Effector CD8-positive, alpha-beta T cell (primary cell): ENCODE data around the gene CCND2.
"Not testable (repeated sequence)": the region's sequence is repeated elsewhere in the genome, so short reads cannot be mapped to it uniquely, and the experiment has no call there.

Experiments
- DNase-seq: peaks from one replicate; lab custom pipeline; 2025; lab: John Stamatoyannopoulos, UW
- total RNA-seq, 4 experiments: gene quantifications; one replicate each; lab custom pipeline; 2026; lab: John Stamatoyannopoulos, UW

Gene CCND2
- total RNA-seq, result 279 to 1,146 (median 820) reads per million in 4 experiments

GRCh38 chr12:4273652-4274395, at the start of gene CCND2:
TSS of gene CCND2 (plus strand) at chr12:4273762. CDS start at chr12:4274041, 279 bp downstream.
- peak; percentile 54 for DNase-seq

- DNase-seq, result no peak
Observed at GRCh38 chr12:4224206-4224889, 49.2 kb upstream of the CCND2 start.

GRCh38 chr12:4225571-4225970, 48.0 kb upstream of the CCND2 start:
- no peak for DNase-seq

- no peak for DNase-seq
Observed at GRCh38 chr12:4227046-4227445, 46.5 kb upstream of the CCND2 start.

- DNase-seq, result no peak
Observed at GRCh38 chr12:4228122-4228580, 45.4 kb upstream of the CCND2 start.

GRCh38 chr12:4230526-4230925, 43.0 kb upstream of the CCND2 start:
- no peak for DNase-seq

GRCh38 chr12:4238577-4238976, 35.0 kb upstream of the CCND2 start:
- no peak for DNase-seq

- no peak for DNase-seq
Observed at GRCh38 chr12:4239746-4240145, 33.8 kb upstream of the CCND2 start.

GRCh38 chr12:4240161-4240783, 33.3 kb upstream of the CCND2 start:
- DNase-seq, result no peak

GRCh38 chr12:4240981-4241380, 32.6 kb upstream of the CCND2 start:
- no peak for DNase-seq

GRCh38 chr12:4241592-4241991, 32.0 kb upstream of the CCND2 start:
- no peak for DNase-seq

- no peak for DNase-seq
Observed at GRCh38 chr12:4242595-4242994, 31.0 kb upstream of the CCND2 start.

- no peak for DNase-seq
Observed at GRCh38 chr12:4243091-4243490, 30.5 kb upstream of the CCND2 start.

- not testable (repeated sequence) for DNase-seq
Observed at GRCh38 chr12:4243491-4244100, 30.0 kb upstream of the CCND2 start.

- no peak for DNase-seq
Observed at GRCh38 chr12:4244868-4245267, 28.7 kb upstream of the CCND2 start.

- no peak for DNase-seq
Observed at GRCh38 chr12:4245446-4245845, 28.1 kb upstream of the CCND2 start.

GRCh38 chr12:4246116-4246515, 27.4 kb upstream of the CCND2 start:
- no peak for DNase-seq

GRCh38 chr12:4250691-4251090, 22.9 kb upstream of the CCND2 start:
- no peak for DNase-seq

- DNase-seq, result no peak
Observed at GRCh38 chr12:4251216-4251891, 22.2 kb upstream of the CCND2 start.

GRCh38 chr12:4251967-4252366, 21.6 kb upstream of the CCND2 start:
- no peak for DNase-seq

- DNase-seq, result no peak
Observed at GRCh38 chr12:4252601-4253000, 21.0 kb upstream of the CCND2 start.
